Limb (tissue), 2 donors: Measurements from ENCODE around the gene PROKR2.

Experiments
- DNase-seq, 2 donors: peaks; one replicate each; pipeline ENCODE4 v3.0.0-alpha.2; 2016; ENCODE audit errors: extremely low spot score in 2 of 2

PROKR2 gene

GRCh38 chr20:5282561-5282960, 34.2 kb downstream of the PROKR2 start:
- no peak for DNase-seq

DNA sequence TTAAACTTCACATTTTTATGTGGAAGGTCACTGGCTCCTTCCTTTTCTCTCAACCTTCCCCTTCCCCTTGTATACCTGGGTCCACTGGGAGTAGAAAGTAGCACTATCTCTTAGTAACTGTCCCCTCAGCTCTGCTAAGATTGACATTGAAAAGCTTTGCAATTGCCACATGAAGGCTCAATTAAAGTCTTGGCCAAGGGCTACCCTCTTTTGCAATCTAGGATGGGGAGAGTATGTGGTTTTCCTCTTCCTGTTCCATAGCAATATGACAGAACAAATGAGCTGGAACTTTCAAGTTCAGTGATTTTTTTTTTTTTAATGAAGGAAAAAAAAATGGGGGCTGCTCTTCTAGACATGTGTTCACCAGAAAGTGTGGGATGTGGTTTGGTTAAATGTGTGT, 37.1 kb downstream of the PROKR2 start:
- DNase-seq: no peak

DNA sequence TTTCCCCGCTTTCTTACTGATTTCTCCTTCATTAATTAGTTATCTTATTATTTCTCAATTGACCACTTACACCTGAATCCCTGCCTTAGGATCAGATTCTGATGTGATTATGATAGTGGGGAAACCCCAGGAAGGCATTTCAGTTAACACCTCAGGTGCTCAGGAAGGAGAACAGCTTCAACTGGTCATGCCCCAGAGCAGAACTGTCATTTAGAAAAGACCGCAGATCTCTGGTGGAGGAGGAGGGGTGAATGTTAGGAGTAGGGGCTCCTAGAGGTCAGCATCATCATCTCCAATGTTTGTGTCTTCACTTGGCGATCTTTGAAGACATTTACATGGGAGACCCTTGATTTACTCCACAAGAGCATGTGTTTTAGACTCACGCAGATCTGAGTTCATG, 44.5 kb downstream of the PROKR2 start:
- DNase-seq: no peak

DNA sequence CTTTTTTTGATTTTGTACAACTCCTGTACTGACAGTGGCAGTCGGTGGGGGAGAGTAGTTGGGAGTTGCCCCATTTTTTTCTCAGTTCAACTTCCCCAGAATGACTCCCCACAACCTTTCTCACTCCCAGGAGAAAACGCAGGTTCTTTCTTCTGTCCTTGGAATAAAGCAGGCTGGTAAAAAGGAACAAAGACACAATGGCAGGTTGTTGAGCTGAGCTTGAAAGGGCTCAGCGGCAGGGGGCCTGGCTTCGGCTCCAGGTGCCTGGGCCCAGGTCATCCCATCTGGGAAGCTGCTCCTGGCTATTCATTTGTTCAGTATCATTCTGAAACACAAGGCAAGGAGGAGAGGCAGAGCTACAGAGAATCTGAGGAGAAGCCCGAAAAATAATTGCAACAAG, 46.2 kb downstream of the PROKR2 start:
- no peak for DNase-seq

DNA sequence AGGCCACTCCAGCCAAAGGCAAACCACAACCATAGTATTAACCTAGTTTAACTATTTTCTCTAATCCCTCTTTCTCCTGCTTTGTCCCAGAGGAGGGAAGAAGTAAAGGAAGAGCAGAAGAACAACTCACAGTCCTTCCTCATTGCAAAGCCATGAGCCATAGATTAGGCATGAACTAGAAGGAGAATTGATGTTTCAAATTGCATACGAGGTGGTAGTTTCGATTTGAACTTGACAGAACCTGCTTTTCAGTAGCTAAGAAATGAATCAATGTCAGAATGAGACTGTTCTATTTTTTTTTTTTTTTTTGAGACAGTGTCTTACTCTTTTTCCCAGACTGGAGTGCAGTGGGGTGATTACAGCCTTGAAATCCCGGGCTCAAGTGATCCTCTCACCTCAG, 48.3 kb downstream of the PROKR2 start:
- DNase-seq: no peak

DNA sequence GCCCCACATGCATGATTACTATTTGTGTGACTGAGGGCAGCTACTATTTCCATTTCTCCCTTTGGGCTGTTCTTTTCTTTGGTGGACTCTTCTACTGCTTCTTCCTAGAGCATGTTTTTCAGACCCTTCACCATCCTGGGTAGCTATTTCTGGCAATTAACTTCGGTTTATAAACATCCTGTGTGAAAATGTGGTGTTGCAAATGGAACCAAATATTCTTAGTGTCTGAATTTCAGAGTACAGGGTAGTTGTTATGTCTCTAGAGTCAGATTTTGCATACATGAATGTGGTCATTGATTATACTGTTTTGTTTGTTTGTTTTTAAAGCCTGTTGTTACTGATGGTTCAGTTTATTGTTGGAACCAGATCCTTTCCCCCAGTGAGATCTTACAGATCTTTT, 49.7 kb downstream of the PROKR2 start:
- no peak for DNase-seq
